ENCODE results near the gene NKIRAS2. TPM values are rescaled to one million over a fixed set of nuclear protein-coding genes. Genes with fewer than 3 reads are reported as not detected.

NKIRAS2 gene
- total RNA-seq, 1 experiment from 2014 or later, result 22.4 TPM

- no peak for DNase-seq (ENCODE audit: low read depth, low spot score)
- ChIA-PET POLR2A (interaction anchor here (0.6 kb wide), 1 partner anchor 48 kb away, joined by 13 read pairs; no protein-coding TSS in a partner anchor), CTCF (interaction anchor here (0.7 kb wide), 1 partner anchor 11 kb away, joined by 3 read pairs; no protein-coding TSS in a partner anchor)
- no peaks in the 10 kb centered on the region for H3K27me3 ChIP-seq (ENCODE audit: control insufficient read depth, insufficient read depth, low read length)
- H3K27ac ChIP-seq (ENCODE audit: low read length), result peak overlapping the region; percentile 94
- H3K9me3 ChIP-seq (ENCODE audit: control insufficient read depth, insufficient read depth, low read depth, low read length), result no peaks in the 10 kb centered on the region
- in situ Hi-C loops (cut with HindIII; ENCODE audit: low pct_unique_long_range_greater_than_20kb, low sequenced_read_pairs) (no loop called here), intact Hi-C loops (cut with micrococcal nuclease; ENCODE audit: unreplicated experiment) (no loop called here)
- TF ChIP-seq TCF7L2 (IDR thresholded peaks at IDR 0.05; ENCODE audit: low read depth, low read length) (0 out of 2 replicates have a peak, but pooled peaks have one; percentile 40), CTCF (IDR thresholded peaks at IDR 0.05) (no peak), SIN3A (IDR thresholded peaks at IDR 0.05; ENCODE audit: borderline replicate concordance, insufficient read depth, low read depth, low read length) (no peak), POLR2AphosphoS5 (IDR thresholded peaks at IDR 0.05; ENCODE audit: low read depth, low read length) (no peak)
- TF ChIP-seq, protein P1, sequence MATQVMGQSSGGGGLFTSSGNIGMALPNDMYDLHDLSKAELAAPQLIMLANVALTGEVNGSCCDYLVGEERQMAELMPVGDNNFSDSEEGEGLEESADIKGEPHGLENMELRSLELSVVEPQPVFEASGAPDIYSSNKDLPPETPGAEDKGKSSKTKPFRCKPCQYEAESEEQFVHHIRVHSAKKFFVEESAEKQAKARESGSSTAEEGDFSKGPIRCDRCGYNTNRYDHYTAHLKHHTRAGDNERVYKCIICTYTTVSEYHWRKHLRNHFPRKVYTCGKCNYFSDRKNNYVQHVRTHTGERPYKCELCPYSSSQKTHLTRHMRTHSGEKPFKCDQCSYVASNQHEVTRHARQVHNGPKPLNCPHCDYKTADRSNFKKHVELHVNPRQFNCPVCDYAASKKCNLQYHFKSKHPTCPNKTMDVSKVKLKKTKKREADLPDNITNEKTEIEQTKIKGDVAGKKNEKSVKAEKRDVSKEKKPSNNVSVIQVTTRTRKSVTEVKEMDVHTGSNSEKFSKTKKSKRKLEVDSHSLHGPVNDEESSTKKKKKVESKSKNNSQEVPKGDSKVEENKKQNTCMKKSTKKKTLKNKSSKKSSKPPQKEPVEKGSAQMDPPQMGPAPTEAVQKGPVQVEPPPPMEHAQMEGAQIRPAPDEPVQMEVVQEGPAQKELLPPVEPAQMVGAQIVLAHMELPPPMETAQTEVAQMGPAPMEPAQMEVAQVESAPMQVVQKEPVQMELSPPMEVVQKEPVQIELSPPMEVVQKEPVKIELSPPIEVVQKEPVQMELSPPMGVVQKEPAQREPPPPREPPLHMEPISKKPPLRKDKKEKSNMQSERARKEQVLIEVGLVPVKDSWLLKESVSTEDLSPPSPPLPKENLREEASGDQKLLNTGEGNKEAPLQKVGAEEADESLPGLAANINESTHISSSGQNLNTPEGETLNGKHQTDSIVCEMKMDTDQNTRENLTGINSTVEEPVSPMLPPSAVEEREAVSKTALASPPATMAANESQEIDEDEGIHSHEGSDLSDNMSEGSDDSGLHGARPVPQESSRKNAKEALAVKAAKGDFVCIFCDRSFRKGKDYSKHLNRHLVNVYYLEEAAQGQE (IDR thresholded peaks at IDR 0.05; ENCODE audit: insufficient read depth in 1 of 2, low read depth in 2 of 2, low read length in 1 of 2), result no peak
- no TSS peak for BruUV-seq (replicated peaks)
- peak overlapping the region; percentile 90 to 93 for H3K4me3 ChIP-seq (ENCODE audit: low read depth in 2 of 2, low read length in 2 of 2)
- ATAC-seq, result no peak; the same call in 1 of the 2 replicates
- H3K4me1 ChIP-seq (ENCODE audit: control insufficient read depth, insufficient read depth, low read length), result peaks cover 7% of the 10 kb centered on the region; the same call in 1 of the 2 replicates
- H3K36me3 ChIP-seq (ENCODE audit: control insufficient read depth, insufficient read depth, low read length), result peaks cover 8% of the 10 kb centered on the region; the same call in 1 of the 2 replicates
Measured at GRCh38 chr17:42017866-42018200, 2.1 kb upstream of the NKIRAS2 start.

DNA sequence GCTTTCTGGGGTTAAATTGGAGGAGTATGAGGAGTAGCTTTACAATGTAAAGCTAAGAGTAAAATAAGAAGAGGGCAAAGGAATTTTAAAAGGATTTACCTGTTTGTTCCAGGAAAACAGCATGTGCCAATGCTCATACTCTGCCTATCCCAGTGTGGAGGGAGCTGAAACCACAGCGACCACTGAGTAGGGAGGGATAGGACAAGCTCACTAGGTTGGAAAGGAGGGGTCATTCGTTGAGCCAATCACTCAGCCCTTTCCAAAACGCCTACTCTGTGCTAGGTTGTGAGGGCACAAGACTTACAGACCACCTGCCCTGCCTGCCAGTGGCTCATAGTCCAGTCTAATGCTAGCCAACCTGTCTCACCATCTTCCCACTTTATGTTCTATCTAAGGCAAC lies 1.6 kb upstream of the NKIRAS2 start:
- no peaks in the 10 kb centered on the region for H3K27me3 ChIP-seq (ENCODE audit: control insufficient read depth, insufficient read depth, low read length)
- in situ Hi-C loops (cut with HindIII; ENCODE audit: low pct_unique_long_range_greater_than_20kb, low sequenced_read_pairs) (no loop called here), intact Hi-C loops (cut with micrococcal nuclease; ENCODE audit: unreplicated experiment) (no loop called here)
- H3K4me3 ChIP-seq (ENCODE audit: low read depth in 2 of 2, low read length in 2 of 2), result peak overlapping the region; percentile 90 to 93
- DNase-seq (ENCODE audit: low read depth, low spot score), result no peak
- BruUV-seq (replicated peaks), result no TSS peak
- ChIA-PET POLR2A (interaction anchor here (0.5 kb wide), 1 partner anchor 16 kb away, joined by 8 read pairs; no protein-coding TSS in a partner anchor), CTCF (interaction anchor here (0.7 kb wide), 1 partner anchor 10 kb away, joined by 3 read pairs; no protein-coding TSS in a partner anchor)
- H3K27ac ChIP-seq (ENCODE audit: low read length), result peak overlapping the region; percentile 94
- H3K9me3 ChIP-seq (ENCODE audit: control insufficient read depth, insufficient read depth, low read depth, low read length), result no peaks in the 10 kb centered on the region
- H3K4me1 ChIP-seq (ENCODE audit: control insufficient read depth, insufficient read depth, low read length), result peaks cover 7% of the 10 kb centered on the region; the same call in 1 of the 2 replicates
- TF ChIP-seq TCF7L2 (IDR thresholded peaks at IDR 0.05; ENCODE audit: low read depth, low read length) (no peak), CTCF (IDR thresholded peaks at IDR 0.05) (no peak), SIN3A (IDR thresholded peaks at IDR 0.05; ENCODE audit: borderline replicate concordance, insufficient read depth, low read depth, low read length) (no peak), POLR2AphosphoS5 (IDR thresholded peaks at IDR 0.05; ENCODE audit: low read depth, low read length) (no peak)
- TF ChIP-seq, protein P1 (IDR thresholded peaks at IDR 0.05; ENCODE audit: insufficient read depth in 1 of 2, low read depth in 2 of 2, low read length in 1 of 2), result no peak
- H3K36me3 ChIP-seq (ENCODE audit: control insufficient read depth, insufficient read depth, low read length), result peaks cover 8% of the 10 kb centered on the region; the same call in 1 of the 2 replicates
- no peak for ATAC-seq
